Tibial nerve (tissue), 4 donors: ENCODE measurements around the gene GABRA5. TPM values are rescaled to one million over a fixed set of nuclear protein-coding genes. Genes with fewer than 3 reads are reported as not detected.

ENCODE experiments used
- DNase-seq, 2 donors: peaks; one replicate each; pipeline ENCODE4 v3.0.0-alpha.2; 2019; ENCODE audit warnings: low spot score in 2 of 2
- H3K27ac ChIP-seq, 4 donors: fragments of 200-600 bp; sonication (generic) in 3 of 4; one replicate each; pipeline ENCODE4 v1.5.1; 2017 to 2019; ENCODE audit warnings: mild to moderate bottlenecking in 1 of 4
- H3K27me3 ChIP-seq, 2 donors: fragments of 200-600 bp; sonication (generic) in 1 of 2; one replicate each; pipeline versions ENCODE4 v1.5.1 to v1.6.0; 2017 to 2019
- H3K36me3 ChIP-seq, 3 donors: fragments of 200-600 bp; sonication (generic); one replicate each; pipeline ENCODE4 v1.5.1; 2018 to 2019
- H3K4me1 ChIP-seq, 4 donors: fragments of 200-600 bp; sonication (generic) in 3 of 4; one replicate each; pipeline ENCODE4 v1.5.1; 2017 to 2019
- H3K4me3 ChIP-seq, 4 donors: fragments of 200-600 bp; sonication (generic) in 3 of 4; one replicate each; pipeline ENCODE4 v1.5.1; 2017 to 2019; ENCODE audit warnings: mild to moderate bottlenecking in 1 of 4, moderate library complexity in 1 of 4
- H3K9me3 ChIP-seq, 4 donors: fragments of 200-600 bp; sonication (generic) in 3 of 4; one replicate each; pipeline ENCODE4 v1.5.1; 2017 to 2019
- CTCF ChIP-seq, 5 experiments: fragments of 200-600 bp in 3 of 5; fragments of 450-650 bp in 2 of 5; sonication (generic) in 3 of 5; IDR thresholded peaks; one replicate each; pipeline ENCODE4 v1.5.1; 2016 to 2019; ENCODE audit warnings: antibody characterized with exemption in 5 of 5, mild to moderate bottlenecking in 3 of 5, moderate library complexity in 2 of 5
- EP300 ChIP-seq, 2 donors: sonication (generic); formaldehyde crosslinking; IDR thresholded peaks; one replicate each; pipeline ENCODE4 v1.6.1; 2017; ENCODE audit warnings: antibody characterized with exemption in 2 of 2, mild to moderate bottlenecking in 1 of 2
- POLR2A ChIP-seq, 2 donors: fragments of 450-650 bp; IDR thresholded peaks; one replicate each; pipeline ENCODE4 v1.6.1; 2017; ENCODE audit warnings: antibody characterized with exemption in 2 of 2, mild to moderate bottlenecking in 2 of 2, moderate library complexity in 2 of 2
- WGBS, 2 donors: methylation state at CpG; one replicate each; pipeline ENCODE4 v1.1.5; 2018; 5-methylcytosine and 5-hydroxymethylcytosine counted together
- total RNA-seq, 4 donors: library from RNA; depleted of rRNA; stranded (reverse); fragments of >200 nt; gene quantifications; one replicate each; pipeline ENCODE4 v1.1.0, GENCODE V29; 2016

The GABRA5 gene
- total RNA-seq, 4 donors from 2014 or later: not detected

- Histone ChIP-seq H3K36me3 (no peaks in the 10 kb centered on the region), H3K27me3 (no peaks in the 10 kb centered on the region), H3K4me1 (no peaks in the 10 kb centered on the region), H3K9me3 (peaks cover 0 to 27% (median 5%) of the 10 kb centered on the region in 4 donors), H3K4me3 (no peak overlapping the region), H3K27ac (no peak overlapping the region)
- no peak for DNase-seq
- TF ChIP-seq POLR2A (IDR thresholded peaks at IDR 0.05) (no peak), CTCF (IDR thresholded peaks at IDR 0.05) (no peak), EP300 (IDR thresholded peaks at IDR 0.05) (no peak)
- 95% methylated on average over 3 of the region's 3 CpGs for WGBS, 2 donors
Measured at GRCh38 chr15:26899658-26900057, 32.8 kb downstream of the GABRA5 start.

GRCh38 chr15:26901041-26901440 lies 34.2 kb downstream of the GABRA5 start:
- no peaks in the 10 kb centered on the region for H3K27me3 ChIP-seq
- no peak overlapping the region for H3K27ac ChIP-seq
- peaks cover 0 to 39% (median 10%) of the 10 kb centered on the region in 4 donors for H3K9me3 ChIP-seq
- TF ChIP-seq POLR2A (IDR thresholded peaks at IDR 0.05) (no peak), CTCF (IDR thresholded peaks at IDR 0.05) (no peak), EP300 (IDR thresholded peaks at IDR 0.05) (no peak)
- H3K4me3 ChIP-seq: no peak overlapping the region
- 41 to 46% methylated on average over 4 of the region's 4 CpGs for WGBS, 2 donors
- DNase-seq: no peak
- no peaks in the 10 kb centered on the region for H3K4me1 ChIP-seq
- no peaks in the 10 kb centered on the region for H3K36me3 ChIP-seq

- no peaks in the 10 kb centered on the region for H3K27me3 ChIP-seq
- H3K4me3 ChIP-seq: no peak overlapping the region
- no peak overlapping the region for H3K27ac ChIP-seq
- H3K9me3 ChIP-seq: peaks cover 0 to 9% (median 2%) of the 10 kb centered on the region in 4 donors
- H3K36me3 ChIP-seq: no peaks in the 10 kb centered on the region
- DNase-seq: no peak
- 53 to 56% methylated on average over 4 of the region's 4 CpGs for WGBS, 2 donors
- no peak for TF ChIP-seq EP300 (IDR thresholded peaks at IDR 0.05)
- TF ChIP-seq CTCF (IDR thresholded peaks at IDR 0.05): no peak
- TF ChIP-seq POLR2A (IDR thresholded peaks at IDR 0.05): no peak
- no peaks in the 10 kb centered on the region for H3K4me1 ChIP-seq
Measured at GRCh38 chr15:26910715-26911114, 43.9 kb downstream of the GABRA5 start.

GRCh38 chr15:26921433-26921832 lies 54.6 kb downstream of the GABRA5 start:
- whole genome bisulfite sequencing, 2 donors: 67 to 76% methylated on average over 1 of the region's 1 CpG
- no peak for DNase-seq
- Histone ChIP-seq H3K4me1 (no peaks in the 10 kb centered on the region), H3K36me3 (no peaks in the 10 kb centered on the region), H3K4me3 (no peak overlapping the region), H3K27me3 (no peaks in the 10 kb centered on the region), H3K9me3 (peaks cover 0 to 50% (median 8%) of the 10 kb centered on the region in 4 donors), H3K27ac (no peak overlapping the region)
- TF ChIP-seq CTCF (IDR thresholded peaks at IDR 0.05) (no peak), POLR2A (IDR thresholded peaks at IDR 0.05) (no peak), EP300 (IDR thresholded peaks at IDR 0.05) (no peak)

GRCh38 chr15:26926081-26926480 lies 59.2 kb downstream of the GABRA5 start:
- 64 to 78% methylated on average over 2 of the region's 2 CpGs for WGBS, 2 donors
- Histone ChIP-seq H3K9me3 (peaks cover 0 to 14% (median 0%) of the 10 kb centered on the region in 4 donors), H3K4me3 (no peak overlapping the region), H3K36me3 (no peaks in the 10 kb centered on the region), H3K27me3 (no peaks in the 10 kb centered on the region), H3K4me1 (no peaks in the 10 kb centered on the region), H3K27ac (no peak overlapping the region)
- no peak for DNase-seq
- TF ChIP-seq POLR2A (IDR thresholded peaks at IDR 0.05): no peak

- TF ChIP-seq POLR2A (IDR thresholded peaks at IDR 0.05) (no peak), EP300 (IDR thresholded peaks at IDR 0.05) (no peak), CTCF (IDR thresholded peaks at IDR 0.05) (no peak)
- H3K4me1 ChIP-seq: no peaks in the 10 kb centered on the region
- H3K9me3 ChIP-seq: peaks cover 0 to 4% (median 0%) of the 10 kb centered on the region in 4 donors
- no peak for DNase-seq
- H3K4me3 ChIP-seq: no peak overlapping the region
- H3K36me3 ChIP-seq: no peaks in the 10 kb centered on the region
- WGBS, 2 donors: 64 to 69% methylated on average over 8 of the region's 8 CpGs
- H3K27me3 ChIP-seq: no peaks in the 10 kb centered on the region
- H3K27ac ChIP-seq: no peak overlapping the region
Measured at GRCh38 chr15:26928051-26928450, 61.2 kb downstream of the GABRA5 start.
